GM19193 (cell line): ENCODE data around the gene ZNF311.

Source experiments
- POLR2A ChIP-seq: IDR thresholded peaks from 4 replicates; pipeline ENCODE4 v1.6.1; 2011; ENCODE audit not compliant: insufficient read depth, insufficient read length; ENCODE audit errors: extremely low read depth

ZNF311 gene

DNA sequence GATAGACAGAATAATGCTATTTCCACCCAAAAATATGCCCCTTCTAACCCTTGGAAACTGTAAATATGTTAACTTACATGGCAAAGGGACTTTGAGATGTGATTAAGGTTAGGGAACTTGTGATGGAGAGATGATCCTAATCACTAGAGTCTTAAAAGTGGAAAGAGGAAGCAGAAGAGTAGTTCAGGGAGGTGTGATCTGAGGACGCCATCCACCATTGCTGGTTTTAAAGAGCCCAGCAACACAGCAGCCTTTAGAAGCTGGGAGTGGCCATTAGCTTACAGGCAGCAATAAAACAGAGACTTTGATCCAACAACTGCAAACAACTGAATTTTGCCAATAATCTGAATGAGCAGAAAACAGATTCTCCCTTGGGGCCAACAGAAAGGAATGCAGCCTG, 30.6 kb downstream of the ZNF311 start:
- no peak for TF ChIP-seq POLR2A

GRCh38 chr6:28969129-28969528, 36.0 kb downstream of the ZNF311 start:
- no peak for TF ChIP-seq POLR2A

DNA sequence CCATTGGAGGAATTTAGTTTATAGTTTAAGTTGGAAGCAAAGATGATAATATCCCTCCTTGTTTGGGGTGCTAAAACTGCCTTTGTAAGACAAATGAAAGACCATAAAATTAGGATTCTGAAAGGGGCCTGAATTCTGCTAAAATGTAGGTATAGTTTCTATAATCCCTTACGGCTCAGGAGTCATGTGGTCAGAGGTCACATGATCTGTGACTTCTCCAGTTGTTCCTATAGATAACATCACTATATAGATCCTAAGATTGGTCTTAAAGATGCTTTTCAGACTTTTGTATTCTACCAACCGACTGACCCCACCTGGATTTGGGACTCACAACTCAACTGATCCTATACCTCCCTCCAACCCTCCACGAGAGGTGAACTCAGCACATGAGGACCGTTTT, 36.6 kb downstream of the ZNF311 start:
- TF ChIP-seq POLR2A: no peak

DNA sequence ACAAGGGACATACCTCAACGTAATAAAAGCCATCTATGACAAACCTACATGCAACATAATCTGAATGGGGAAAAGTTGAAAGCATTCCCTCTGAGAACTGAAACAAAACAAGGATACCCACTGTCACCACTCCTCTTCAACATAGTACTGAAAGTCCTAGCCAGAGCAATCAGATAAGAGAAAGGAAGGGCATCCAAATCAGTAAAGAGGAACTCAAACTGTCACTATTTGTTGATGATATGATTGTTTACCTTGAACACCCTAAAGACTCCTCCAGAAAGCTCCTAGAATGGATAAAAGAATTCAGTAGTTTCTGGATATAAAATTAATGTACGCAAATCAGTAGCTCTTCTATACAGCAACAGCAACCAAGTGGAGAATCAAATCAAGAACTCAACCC, 39.4 kb downstream of the ZNF311 start:
- no peak for TF ChIP-seq POLR2A

DNA sequence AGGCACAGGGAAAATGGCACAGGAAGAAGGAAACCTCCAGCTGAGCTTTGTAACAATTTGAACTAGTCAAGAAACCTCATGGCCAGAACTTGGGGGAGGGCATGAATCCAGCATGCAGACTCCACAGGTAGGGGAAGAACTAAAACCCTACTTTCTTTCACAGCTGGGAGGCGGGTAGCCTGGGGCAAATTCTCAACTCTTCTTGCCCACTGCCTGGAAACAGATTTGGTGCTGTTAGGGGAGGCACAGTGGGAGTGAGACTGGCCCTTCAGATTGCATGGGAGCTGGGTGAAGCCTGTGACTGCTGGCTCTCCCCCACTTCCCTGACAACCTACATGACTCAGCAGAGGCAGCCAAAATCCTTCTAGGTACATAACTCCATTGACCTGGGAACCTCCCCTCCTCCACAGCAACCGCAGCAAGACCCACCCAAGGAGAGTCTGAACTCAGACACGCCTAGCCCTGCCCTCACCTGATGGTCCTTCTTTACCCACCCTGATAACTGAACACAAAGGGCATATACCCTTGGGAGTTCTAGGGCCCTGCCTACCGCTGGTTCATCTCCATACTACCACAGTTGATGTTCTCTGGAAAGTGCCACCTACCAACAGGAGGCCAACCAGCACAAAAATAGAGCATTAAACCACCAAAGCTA, 44.1 kb downstream of the ZNF311 start:
- TF ChIP-seq POLR2A: no peak

DNA sequence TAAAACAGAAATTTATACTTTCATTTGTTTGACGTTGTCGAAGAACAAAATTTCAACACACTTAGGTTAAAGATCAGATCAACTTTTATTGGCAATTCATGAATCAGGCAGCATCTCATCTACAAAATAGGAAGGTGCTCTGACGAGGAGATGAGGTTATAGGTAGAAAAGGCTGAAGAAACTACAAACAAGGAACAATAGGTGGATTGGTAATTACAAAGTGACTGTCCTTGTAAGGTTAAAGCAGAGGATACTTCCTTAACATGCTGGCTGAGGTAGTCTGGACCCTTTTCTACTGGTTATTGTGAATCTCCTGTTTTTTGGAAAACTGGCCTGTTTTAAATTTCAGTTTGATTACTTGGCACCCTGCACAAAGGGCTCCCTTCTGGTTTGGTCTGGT, 48.8 kb downstream of the ZNF311 start:
- no peak for TF ChIP-seq POLR2A

DNA sequence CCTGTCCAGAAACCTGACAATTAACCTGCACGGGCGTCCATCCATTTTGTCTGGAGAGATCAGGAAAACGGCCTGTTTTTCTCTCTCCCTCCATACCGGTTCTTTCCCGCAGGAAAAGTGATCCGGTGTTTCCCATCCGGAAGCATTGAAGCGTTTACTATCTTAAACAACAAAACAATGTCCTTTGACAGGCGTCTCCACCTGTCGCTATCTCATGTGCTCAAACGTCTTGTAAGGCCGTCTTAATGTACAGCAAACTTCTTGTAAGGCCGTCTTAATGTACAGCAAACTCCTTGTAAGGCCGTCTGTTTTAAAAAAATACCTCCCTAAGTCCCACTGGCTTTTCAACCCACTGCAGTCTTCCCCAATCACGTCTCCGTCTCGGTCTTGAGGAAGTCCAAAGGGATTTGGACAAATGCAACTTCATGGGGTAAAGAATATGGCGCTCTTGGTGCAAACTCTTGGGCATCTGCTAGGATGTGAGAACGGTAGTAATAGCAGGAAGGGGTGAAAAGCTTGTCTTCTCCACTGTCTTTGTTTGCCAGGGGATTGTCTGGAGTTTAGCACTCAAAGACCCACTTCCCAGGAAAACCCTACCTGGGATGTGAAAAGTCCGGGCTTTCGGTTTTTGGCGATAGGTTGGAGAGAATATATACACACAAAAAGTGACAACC, 51.4 kb downstream of the ZNF311 start:
- TF ChIP-seq POLR2A: no peak

GRCh38 chr6:28953039-28953584, 52.0 kb downstream of the ZNF311 start:
- no peak for TF ChIP-seq POLR2A

DNA sequence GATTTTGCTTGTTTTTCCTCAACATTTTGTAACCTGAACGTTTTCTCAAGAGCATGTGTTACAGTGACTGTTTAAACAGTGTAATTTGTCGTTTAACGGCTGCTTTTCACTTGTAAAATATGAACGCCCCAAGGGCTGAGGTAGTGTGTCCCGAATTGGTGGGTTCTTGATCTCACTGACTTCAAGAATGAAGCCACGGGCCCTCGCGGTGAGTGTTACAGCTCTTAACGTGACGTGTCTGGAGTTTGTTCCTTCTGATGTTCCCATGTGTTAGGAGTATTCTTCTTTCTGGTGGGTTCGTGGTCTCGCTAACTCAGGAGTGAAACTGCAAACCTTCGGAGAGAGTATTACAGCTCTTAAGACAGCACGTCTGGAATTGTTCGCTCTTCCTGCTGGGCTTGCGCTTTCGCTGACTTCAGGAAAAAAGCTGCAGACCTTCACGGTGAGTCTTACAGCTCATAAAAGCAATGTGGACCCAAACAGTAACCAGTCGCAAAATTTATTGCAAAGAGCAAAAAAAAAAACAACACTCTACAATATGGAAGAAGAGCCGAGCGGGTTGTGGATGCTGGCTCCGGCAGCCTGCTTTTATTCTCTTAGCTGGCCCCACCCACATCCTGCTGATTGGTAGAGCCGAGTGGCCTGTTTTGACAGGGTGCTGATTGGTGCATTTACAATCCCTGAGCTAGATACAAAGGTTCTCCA, 56.2 kb downstream of the ZNF311 start:
- TF ChIP-seq POLR2A: no peak

DNA sequence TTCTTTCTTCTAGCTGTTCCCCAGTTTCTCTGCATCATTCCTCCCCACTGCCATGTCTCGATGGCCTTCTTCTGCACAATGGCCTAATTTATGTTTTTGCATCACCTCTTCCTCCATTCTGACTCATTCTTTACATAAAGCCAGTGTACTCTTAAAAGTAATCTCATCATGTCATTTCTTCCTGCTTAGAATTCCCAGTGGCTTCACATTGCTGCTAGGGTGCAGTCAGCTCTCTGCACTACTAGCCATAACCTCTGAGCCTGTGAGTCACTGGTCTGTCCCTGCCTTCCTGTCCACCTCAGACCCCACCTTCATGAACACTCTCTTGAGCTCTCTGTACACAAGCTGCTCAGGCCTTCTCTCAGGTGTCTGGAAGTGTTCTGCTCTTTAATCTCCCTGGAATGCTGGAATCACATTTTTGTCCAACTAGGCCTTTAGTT, 57.3 kb downstream of the ZNF311 start:
- no peak for TF ChIP-seq POLR2A

- TF ChIP-seq POLR2A: no peak
Observed at GRCh38 chr6:28947067-28947765, 57.9 kb downstream of the ZNF311 start.

DNA sequence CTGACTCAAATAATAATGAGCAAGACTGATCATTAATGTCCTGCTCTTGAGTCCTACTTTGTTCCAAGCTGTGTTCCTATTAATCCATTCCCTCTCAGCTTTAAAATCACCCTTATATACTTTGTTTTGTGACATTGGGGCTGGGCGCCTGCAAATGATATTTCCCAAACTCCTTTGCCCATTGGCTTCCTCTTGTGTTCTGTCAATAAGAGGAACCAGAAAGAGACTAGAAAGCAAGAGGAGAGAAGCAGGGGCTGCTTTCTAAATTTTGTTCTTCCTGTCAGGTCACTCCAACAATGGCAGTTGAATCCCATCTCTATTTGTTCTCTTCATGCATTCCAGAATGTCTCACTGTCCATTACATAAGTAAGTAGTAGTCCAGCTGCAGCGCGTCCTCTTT, 59.8 kb downstream of the ZNF311 start:
- TF ChIP-seq POLR2A: no peak
